Embryonic facial prominence (tissue), 1 donor: ENCODE results near the gene KRTAP22-2.

Experiments used
- DNase-seq: peaks from one replicate; pipeline ENCODE4 v3.0.0-alpha.2; 2016; ENCODE audit errors: extremely low spot score

The KRTAP22-2 gene

DNA sequence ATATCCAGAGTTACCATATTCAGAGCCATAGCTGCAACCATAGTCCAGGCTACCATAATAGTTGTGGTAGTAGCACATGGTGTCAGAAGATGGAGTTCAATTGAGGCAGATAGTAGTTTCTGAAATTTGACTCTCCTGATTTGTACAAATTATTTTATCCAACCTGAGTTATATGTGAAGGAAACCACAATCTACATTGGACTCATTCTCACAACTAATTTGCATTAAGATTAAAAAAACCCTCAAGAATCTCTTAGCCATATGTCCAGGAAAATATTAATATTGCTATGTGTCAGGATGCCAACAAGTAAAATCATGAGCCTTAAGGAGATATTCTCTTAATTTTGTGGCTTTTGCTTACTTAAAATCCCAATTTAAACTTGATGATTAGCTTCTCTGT lies at the start of gene KRTAP22-2:
Gene KRTAP22-2, minus strand, starts transcription at position 101 of the 400 bp plus-strand sequence.
- no peak for DNase-seq

DNA sequence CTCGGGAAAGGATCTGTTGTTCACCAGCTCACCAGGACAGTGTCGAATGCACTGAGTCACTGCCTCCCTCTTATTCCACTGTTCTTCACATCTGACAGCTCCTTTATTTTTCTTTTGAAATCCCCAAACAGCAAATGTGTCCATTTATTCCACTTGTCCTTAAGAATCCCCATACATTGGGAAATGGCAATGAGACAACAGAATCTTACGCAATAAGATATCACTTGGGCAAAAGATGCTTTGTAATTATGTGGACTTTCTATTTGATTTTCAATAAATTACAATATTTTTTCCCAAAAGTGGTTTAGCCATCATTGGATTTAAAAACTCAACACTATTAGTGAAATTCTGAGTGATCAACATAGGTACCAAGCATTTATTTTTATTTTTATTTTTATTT lies 48.5 kb upstream of the KRTAP22-2 start:
- DNase-seq: no peak

DNA sequence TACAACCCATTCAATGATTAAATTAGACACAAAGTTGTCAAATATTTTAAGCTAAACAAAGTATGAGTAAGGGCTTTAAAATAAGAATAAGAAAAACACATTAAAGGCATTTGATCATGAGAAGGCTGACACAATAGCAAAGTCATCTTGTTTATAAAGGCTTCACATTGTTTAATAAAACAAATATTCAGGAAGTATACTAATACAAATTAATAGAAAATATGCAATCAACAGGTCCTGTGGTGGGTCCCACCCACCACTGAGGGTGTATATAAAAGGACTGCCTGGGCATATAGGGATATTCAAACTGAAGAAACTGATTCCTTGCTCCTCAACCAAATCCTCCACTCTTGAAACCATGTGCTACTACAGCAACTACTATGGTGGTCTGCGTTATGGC lies 44.7 kb upstream of the KRTAP22-2 start, which contains the start of gene KRTAP20-2:
Gene KRTAP20-2, plus strand, starts transcription at position 301 of the 400 bp plus-strand sequence. Its CDS starts 58 bp downstream, at position 359.
- no peak for DNase-seq

DNA sequence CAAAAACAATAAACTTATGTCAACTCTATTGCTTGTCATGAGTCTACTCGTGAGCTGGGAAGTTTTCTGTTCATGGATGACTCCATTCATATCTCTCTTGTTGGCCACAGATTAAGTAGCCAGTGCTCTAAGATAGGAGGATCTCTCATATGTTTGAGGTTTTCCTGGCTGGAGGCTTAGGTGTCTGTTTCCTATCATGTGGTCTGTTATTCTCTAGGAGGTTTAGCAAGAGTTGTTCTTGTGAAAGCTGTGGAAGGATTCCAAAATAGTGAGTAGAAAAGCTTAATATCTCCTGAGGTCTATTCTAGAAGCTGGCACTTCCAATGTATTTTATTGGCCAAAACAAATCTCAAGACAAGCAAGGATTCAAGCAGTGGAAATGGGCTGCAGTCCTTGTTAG lies 39.0 kb upstream of the KRTAP22-2 start:
- DNase-seq: no peak

DNA sequence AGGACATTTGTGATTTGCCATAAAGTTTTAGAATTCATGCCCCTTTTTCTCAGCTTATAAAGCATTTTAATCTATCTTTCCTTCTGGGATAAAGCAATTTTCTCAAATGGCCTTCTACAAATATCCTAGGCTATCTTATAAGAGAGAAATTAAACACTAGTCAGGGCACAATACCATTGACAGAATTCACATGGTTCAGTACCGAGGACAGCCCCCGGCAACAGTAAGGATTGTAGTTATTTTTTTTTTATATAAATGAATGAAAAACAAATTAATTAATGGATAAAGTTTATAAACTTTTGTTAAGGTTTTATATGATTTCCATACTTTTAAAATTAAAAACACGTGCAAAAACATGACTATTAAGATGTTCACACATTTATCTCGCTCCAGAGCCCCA lies 37.9 kb upstream of the KRTAP22-2 start:
- DNase-seq: no peak

DNA sequence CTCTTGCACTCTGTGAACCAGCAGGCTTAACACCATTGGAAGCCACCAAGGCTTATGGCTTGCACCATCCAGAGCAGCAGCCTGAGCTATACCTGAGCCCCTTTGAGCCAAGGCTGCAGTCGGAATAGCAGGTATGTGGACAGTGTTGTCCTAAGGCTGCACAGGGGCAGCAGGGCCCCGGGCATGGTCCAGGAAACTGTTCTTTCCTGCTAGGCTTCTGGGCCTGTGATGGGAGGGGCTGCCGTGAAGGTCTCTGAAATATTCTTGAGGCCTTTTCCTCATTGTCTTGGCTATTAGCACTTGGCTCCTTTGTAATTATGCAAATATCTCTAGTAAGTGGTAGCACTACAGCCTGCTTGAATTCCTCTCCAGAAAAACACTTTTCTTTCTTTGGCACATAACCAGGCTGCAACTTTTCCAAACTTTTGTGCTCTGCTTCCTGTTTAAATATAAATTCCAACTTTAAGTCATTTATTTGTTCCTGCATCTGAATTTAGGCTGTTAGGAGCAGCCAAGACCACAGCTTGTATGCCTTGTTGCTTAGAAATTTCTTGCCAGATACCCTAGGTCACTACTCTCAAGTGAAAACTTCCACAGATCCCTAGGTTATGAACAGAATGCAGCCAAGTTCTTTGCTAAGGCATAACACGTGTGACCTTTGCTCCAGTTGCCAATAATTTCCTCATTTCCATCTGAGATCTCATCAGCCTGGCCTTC lies 35.4 kb upstream of the KRTAP22-2 start:
- DNase-seq: no peak

DNA sequence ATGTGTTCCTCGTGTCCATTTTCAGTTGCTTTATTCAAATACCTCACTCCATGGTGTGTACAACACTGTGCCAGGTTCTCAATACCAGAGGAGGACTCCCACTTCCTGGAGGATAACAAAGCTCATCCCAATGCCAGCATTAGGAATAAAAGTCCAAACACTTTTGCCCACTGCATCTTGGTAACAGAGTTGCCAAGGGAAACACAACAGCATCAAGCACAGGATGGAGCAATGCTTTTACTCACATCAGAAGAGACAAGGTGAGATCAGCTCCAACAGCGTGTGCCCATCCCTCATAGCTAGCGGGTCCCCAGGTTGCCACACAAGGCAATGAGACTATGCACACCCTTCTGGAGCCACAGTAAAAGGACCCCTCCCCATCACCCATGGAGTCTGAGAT lies 33.2 kb upstream of the KRTAP22-2 start:
- no peak for DNase-seq

DNA sequence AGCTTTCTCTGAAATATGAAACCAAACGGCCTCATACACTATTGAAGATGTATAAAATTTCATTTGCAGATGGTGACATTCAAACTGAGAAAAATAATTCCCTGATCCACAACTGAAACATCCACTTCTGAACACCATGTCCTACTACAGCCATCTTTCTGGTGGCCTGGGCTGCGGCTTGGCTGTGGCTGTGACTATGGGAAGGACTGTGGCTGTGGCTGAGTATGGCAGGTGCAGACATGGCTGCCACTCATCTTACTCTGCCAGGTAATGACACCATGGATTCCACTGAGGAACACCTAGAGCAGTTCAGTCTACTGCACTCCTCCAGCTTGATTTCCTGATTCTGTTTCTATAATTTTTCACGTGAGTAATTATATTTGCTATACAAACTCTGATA lies 30.3 kb upstream of the KRTAP22-2 start, which contains the start of gene KRTAP20-4:
Gene KRTAP20-4, plus strand, starts transcription at position 106 of the 400 bp plus-strand sequence.
- no peak for DNase-seq

DNA sequence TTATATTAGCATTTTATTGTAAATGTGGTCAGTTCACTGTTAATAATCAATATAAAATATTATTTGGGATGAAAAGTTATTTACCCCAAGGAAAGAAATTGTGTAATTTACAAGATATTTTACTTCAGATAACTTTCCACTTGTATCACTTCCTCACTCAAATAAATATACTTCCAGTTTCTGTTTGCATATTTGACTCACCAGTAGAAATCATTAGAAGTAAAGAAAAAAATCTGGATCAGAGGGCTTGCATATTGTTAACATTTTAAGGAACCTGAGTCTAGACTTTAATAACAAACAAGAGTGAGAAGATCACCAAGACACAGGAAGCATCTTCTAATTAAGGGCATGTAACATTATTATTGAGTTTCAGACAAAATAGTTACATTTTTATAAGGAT lies 29.9 kb upstream of the KRTAP22-2 start:
- no peak for DNase-seq

DNA sequence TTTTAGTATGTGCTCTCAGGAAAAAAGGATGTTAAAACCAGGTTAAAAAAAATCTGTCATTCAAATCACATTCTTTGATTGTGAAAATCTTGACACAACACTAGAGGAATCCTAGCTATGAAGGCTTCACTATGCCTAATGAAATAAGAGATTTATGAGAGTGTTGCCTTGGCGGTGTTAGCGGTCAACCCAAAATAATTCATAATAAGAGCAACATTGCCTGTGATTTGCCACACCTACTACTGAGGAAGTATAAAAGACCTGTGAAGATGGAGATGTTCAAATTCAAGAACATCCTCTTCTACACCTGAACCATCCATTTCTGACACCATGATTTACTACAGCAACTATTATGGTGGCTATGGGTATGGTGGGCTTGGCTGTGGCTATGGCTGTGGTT lies 25.9 kb upstream of the KRTAP22-2 start, which contains the start of gene KRTAP20-1:
Gene KRTAP20-1, plus strand, starts transcription at position 301 of the 400 bp plus-strand sequence. Its CDS starts 30 bp downstream, at position 331.
- DNase-seq: no peak

DNA sequence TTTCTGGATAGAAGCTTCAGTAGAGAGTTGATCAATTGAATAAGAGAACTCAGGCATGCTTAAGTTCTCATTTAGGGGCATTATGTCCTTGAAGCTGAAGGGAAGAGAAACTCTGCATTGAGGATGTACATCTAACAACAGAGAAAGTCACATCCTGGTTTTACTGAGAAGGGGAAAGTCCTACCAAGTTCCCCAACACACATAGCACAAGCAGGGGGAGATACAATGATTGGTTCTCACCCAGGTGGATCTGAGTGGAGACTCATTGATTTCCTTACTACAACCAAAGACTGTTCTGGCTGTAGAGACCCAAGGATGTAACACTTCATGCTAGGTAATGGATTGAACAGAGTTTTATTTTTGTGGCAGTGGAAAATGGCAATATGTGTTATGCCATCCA lies 25.0 kb upstream of the KRTAP22-2 start:
- DNase-seq: no peak

DNA sequence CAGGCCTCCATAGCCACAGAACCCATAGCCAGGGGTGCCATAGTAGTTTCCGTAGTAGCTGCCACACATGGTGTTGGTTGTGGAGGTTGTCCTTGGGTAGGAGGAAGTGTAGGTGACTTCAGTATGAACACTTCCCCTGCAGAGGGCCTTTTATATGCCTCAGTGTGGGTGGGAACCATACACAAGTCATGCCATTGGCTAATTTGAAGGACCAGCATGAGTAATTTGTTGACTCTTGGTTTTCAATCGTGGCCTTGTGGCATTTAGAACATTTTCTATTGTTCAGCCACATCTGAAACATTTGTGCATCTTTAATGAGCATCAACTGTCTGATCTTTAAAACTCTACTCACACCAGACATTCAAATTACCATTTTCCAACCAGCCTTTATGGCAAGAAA lies 23.6 kb upstream of the KRTAP22-2 start, which contains the start of gene KRTAP6-1:
Gene KRTAP6-1, minus strand, starts transcription at position 95 of the 400 bp plus-strand sequence. Its CDS starts 26 bp downstream, at position 69.
- no peak for DNase-seq

DNA sequence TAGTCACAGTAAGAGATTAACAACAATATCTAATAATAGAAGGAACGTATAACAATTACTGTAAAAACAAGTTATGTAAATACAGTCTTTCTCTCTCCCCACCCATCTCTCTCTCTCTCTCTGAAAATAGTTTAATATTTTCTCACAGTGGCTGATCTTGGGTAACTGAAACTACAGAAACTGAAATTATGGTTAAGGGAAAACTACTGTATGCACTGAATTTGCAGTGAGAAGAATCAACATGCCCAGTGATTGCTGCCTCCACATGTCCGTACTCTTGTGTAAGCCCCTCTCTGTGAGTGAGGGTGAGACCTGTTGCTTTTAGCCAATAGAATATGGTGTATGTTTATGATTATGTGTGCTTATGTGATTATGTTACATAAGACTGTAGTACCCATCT lies 21.9 kb upstream of the KRTAP22-2 start:
- DNase-seq: no peak

DNA sequence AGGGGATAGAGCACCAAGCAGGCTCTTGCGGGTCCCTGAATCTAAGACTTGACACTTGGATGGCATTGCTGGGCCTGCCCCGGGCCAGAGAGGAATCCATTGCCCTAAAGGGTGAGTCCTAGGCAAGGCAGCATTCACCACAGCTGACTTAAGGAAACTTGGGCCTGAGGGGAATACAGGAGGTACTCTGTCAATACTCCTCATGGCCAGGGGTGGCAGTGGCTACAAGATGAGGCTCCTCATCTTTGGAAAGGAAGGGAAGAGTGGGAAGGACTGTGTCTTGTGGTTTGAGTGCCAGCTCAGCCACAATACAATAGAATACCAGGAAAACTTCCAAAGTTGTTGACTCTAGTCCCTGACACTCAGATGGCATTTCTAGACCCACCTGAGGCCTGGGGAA lies 15.8 kb upstream of the KRTAP22-2 start:
- DNase-seq: no peak

DNA sequence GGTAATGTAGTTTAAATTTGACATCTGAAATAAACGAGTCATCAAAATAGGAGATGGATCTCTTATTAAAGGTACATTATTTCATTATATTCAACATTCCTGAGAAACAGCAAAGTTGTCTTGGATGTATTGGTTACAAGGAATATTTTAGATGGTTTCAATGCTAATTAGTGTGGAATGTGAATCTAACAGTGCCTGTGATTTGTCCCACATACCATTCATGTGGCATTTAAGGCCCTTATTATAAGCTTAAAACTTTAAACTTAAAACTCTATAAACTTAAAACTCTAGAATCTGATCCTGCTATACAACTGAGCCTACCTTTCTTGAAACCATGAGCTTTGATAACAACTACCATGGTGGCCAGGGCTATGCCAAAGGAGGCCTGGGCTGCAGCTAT lies 10.6 kb upstream of the KRTAP22-2 start, which contains the start of gene KRTAP22-1:
Gene KRTAP22-1, plus strand, starts transcription at position 301 of the 400 bp plus-strand sequence.
- DNase-seq: no peak

DNA sequence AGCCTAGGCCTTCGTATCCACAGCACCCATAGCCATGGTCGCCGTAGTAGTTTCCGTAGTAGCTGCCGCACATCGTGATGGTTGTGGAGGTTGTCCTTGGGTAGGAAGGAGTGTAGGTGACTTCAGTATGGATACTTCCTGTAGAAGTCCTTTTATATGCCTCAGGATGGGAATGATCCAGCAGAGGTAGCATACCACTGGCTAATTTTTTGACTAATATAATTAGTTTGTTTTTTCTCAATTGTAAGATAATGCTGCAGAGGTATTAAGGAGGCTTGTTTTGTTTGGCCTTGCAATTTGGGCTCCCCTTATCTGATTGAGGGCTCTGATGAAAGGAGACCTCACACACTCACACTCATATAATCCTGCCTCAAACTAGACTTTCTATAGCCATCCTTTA lies 8.6 kb upstream of the KRTAP22-2 start, which contains the start of gene KRTAP6-2:
Gene KRTAP6-2, minus strand, starts transcription at position 101 of the 400 bp plus-strand sequence. Its CDS starts 28 bp downstream, at position 73.
- no peak for DNase-seq

DNA sequence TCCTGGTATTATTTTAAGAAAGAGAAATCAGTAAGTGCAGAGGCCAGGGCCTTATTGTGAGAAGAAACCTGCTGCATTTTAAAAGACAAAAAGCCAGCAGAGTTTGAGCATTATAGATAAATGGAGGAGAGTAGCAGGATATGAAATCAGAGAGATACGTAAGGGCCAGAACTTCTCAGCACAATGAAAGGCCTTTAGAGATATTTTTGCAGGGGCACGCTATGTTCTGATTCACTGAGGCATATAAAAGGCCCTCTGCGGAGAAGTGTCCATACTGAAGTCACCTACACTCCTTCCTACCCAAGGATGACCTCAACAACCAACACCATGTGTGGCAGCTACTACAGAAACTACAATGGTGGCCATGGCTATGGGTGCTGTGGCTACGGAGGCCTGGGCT lies 1.9 kb upstream of the KRTAP22-2 start, which contains the start of gene KRTAP6-3:
Gene KRTAP6-3, plus strand, starts transcription at position 301 of the 400 bp plus-strand sequence. Its CDS starts 6 bp downstream, at position 307.
- DNase-seq: no peak

DNA sequence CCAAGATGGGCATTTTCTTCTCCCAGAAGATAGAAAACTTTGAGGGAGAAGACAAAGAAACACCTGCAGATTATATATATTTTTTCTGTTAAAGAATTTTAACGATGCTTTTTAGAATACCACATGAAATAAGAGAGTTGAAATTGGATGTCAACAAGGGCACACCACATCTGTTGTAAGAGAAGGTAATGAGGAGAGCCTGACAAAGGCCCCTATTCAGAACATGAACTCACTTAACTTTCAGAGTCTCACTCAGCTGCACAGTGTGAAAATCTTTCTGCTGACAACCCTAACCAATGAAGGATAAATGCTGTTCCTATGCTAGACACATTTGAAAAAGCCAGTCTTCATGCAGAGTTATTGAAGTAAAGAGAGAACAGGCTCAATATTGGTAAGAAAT lies 7.3 kb downstream of the KRTAP22-2 start:
- DNase-seq: no peak

DNA sequence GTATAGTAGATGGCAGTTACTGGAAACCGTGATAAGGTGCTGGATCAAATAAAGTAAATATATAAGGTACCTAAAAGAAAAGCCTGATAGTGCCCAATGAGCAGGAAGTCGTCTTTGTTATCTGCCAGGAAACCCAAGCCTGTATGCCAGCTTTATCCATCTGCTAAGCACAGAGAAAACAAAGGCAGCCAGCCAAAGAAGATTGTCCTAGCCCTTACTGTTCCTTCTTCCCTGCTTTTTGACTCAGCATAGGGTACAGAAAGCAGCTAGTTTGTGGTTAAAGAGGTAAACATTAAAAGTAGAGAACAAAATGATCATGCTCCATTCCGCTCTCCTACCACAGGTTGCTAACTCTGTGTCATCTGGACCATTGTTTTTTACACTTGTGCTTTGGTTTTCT lies 10.1 kb downstream of the KRTAP22-2 start:
- DNase-seq: no peak

DNA sequence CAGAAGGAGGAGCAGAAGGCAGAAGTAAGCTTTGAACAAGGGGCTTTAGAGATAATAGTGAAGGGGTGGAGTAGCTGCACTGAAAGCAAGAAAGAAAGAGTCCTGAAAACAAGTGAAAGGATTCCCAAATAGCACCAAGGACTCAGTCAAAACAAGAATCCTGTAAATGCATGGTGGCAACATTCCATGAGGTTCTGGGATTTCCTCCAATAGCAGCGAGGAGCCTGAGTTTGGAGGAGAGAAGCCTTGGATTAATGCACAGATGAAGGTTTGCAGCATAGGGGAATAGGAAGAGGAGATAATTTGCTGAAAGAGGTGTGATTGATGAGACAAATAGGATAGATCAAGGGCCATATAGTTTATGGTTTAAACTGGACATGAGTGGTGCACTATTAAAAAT lies 10.9 kb downstream of the KRTAP22-2 start:
- no peak for DNase-seq

DNA sequence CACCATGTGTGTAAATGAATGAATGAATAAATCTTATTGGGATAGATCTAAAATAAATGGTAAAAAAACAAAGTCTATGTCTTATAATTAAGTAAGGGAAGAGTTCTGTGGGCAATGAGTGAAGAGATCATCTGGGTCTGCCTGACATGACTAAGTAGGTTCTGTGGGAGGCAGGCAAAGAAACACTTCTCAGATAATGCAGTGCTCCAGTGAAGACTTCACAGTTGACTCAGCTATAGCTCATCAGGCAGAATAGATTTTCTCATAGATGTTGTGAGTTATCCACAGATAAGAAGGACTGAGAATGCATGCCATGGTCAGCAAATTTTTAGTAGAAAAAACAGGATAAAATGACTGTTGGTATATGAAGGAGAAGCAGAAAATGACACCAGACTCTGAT lies 12.4 kb downstream of the KRTAP22-2 start:
- no peak for DNase-seq

DNA sequence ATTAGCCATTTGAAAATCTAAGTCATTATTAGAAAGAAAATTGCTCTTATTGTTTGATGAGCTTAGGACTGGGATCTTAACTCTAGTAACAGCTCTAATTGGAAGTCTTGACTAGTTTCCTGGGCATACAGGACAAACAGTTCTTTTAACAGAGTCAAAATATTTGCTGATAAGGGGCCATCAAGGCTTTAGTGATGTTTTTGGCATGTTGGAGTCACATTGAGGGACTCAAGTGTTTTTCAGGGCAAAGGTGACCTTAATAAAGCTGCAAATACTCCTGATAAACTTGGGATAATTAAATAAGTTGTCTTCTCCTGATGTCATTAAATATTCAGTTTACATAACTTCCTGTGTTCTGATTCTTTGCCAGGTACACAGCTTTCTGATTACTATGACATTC lies 22.6 kb downstream of the KRTAP22-2 start:
- DNase-seq: no peak

DNA sequence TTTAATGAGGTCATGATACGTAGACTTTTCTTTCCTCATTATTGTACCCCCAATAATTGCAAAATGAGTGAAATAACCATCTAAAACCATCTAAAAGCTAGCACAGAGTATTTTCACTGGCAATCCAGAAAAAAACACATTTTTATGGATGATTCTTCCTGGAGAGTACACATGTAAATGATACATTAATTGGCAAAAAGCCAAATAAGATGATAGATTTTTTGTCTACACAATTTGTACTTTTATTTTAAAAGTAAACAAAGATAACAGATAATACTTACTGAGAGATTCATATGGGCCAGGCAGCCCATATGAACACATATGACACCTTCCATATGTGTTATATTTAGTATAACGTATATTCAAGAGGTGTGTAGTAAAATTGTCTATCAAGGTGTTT lies 26.6 kb downstream of the KRTAP22-2 start:
- DNase-seq: no peak
